Right lobe of liver (tissue), 6 donors: Measurements from ENCODE around the gene OSBPL5. TPM values are rescaled to one million over a fixed set of nuclear protein-coding genes. Genes with fewer than 3 reads are reported as not detected.

ENCODE experiments used
- ATAC-seq, 4 donors: fragments of 200-7000 bp; cut with Tn5 transposase; one replicate each; pipeline ENCODE4 v1.9.1; 2020; ENCODE audit warnings: mild to moderate bottlenecking in 4 of 4, moderate library complexity in 4 of 4
- DNase-seq, 3 donors: peaks; one replicate each; pipeline ENCODE4 v3.0.0-alpha.2; 2020
- H3K27ac ChIP-seq, 3 donors: fragments of 200-600 bp; one replicate each; pipeline ENCODE4 v1.8.0; 2022
- H3K27me3 ChIP-seq, 2 donors: fragments of 200-600 bp; one replicate each; pipeline ENCODE4 v1.8.0; 2022
- H3K36me3 ChIP-seq, 4 donors: fragments of 200-600 bp; sonication (generic) in 1 of 4; one replicate each; pipeline versions ENCODE4 v1.5.1 to v1.8.0; 2017 to 2022; ENCODE audit warnings: control low read depth in 1 of 4
- H3K4me1 ChIP-seq, 4 donors: fragments of 200-600 bp; sonication (generic) in 1 of 4; one replicate each; pipeline versions ENCODE4 v1.5.1 to v1.8.0; 2017 to 2022; ENCODE audit warnings: control low read depth in 1 of 4
- H3K4me3 ChIP-seq, 3 donors: fragments of 200-600 bp; one replicate each; pipeline ENCODE4 v1.8.0; 2022
- H3K9me3 ChIP-seq, 4 donors: fragments of 200-600 bp; sonication (generic) in 1 of 4; one replicate each; pipeline versions ENCODE4 v1.5.1 to v1.8.0; 2017 to 2022; ENCODE audit warnings: control low read depth in 1 of 4
- POLR2A ChIP-seq: fragments of 450-650 bp; IDR thresholded peaks from one replicate; pipeline ENCODE4 v1.6.1; 2017; ENCODE audit warnings: antibody characterized with exemption, mild to moderate bottlenecking
- WGBS: methylation state at CpG from one replicate; pipeline ENCODE4 v1.1.6; 2018; ENCODE audit warnings: low coverage, low lambda C conversion rate; ENCODE audit not compliant: insufficient coverage; ENCODE audit errors: missing lambda C conversion rate; 5-methylcytosine and 5-hydroxymethylcytosine counted together
- intact Hi-C, 2 donors: fragments of 100-400 bp; cut with DNase I; formaldehyde crosslinking; loops; one replicate each; pipeline versions ENCODE4 v1.11.2 to v1.14.1; 2022
- total RNA-seq, 6 experiments: library from RNA; depleted of rRNA in 2 of 6; stranded (reverse); fragments of >200 nt in 2 of 6; fragmentation: NEBNext Ultra II Directional in 3 of 6; extraction: Animal tissue kit (Norgen Biotek cat#: 25700) in 3 of 6; gene quantifications; one replicate each; pipeline versions ENCODE4 v1.1.0 to v1.2.4, GENCODE V29; 2016 to 2023
- TF ChIP-seq, protein P1 (sequence below), 4 donors: fragments of 200-600 bp in 3 of 4; fragments of 450-650 bp in 1 of 4; IDR thresholded peaks; one replicate each; pipeline versions ENCODE4 v1.5.1 to v1.8.0; 2016 to 2022; ENCODE audit warnings: antibody characterized with exemption in 4 of 4, mild to moderate bottlenecking in 2 of 4
- donor health status: DM: no; HTN: yes; CAD: no.
- donor health status: DM: no; HTN: no; CAD: no.
- donor health status: DM: no; HTN: no; CAD: no.
- donor health status: DM: no; HTN: yes; CAD: no.
- donor health status: DM: no; HTN: yes; CAD: no.

Gene OSBPL5
- total RNA-seq, 6 experiments from 2014 or later = 2.2 to 6.3 (median 3.4) TPM

DNA sequence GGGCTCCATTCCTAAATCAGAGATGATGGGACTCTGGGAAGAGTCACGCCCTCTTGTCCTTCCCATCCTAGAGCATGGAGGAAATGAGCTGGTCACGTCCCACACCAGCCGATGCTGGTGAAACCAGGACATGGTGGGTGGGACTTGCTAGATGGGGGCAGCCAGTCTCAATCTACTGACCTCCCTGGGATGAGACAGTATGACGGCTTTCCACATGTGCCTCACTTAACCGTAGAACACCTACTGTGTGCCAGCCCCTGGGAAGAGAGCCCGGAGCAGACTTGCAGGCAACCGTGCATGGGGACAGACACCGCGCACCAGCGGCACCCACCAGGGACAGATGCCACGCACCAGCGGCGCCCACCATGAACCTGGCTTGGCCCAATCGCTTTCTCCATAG lies 3.8 kb downstream of the OSBPL5 start:
- H3K27ac ChIP-seq = no peak overlapping the region
- WGBS = 42% methylated on average over 8 of the region's 14 CpGs
- peak in 2 of 3 donors; percentile 18 to 47 for DNase-seq
- TF ChIP-seq, protein P1, sequence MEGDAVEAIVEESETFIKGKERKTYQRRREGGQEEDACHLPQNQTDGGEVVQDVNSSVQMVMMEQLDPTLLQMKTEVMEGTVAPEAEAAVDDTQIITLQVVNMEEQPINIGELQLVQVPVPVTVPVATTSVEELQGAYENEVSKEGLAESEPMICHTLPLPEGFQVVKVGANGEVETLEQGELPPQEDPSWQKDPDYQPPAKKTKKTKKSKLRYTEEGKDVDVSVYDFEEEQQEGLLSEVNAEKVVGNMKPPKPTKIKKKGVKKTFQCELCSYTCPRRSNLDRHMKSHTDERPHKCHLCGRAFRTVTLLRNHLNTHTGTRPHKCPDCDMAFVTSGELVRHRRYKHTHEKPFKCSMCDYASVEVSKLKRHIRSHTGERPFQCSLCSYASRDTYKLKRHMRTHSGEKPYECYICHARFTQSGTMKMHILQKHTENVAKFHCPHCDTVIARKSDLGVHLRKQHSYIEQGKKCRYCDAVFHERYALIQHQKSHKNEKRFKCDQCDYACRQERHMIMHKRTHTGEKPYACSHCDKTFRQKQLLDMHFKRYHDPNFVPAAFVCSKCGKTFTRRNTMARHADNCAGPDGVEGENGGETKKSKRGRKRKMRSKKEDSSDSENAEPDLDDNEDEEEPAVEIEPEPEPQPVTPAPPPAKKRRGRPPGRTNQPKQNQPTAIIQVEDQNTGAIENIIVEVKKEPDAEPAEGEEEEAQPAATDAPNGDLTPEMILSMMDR (IDR thresholded peaks at IDR 0.05) = no peak
- TF ChIP-seq POLR2A = no peak
- ATAC-seq = peak in 1 of 4 donors; percentile 20
- intact Hi-C loops = no loop called here
- no peaks in the 10 kb centered on the region for H3K27me3 ChIP-seq
- H3K4me1 ChIP-seq = no peaks in the 10 kb centered on the region
- H3K4me3 ChIP-seq = no peak overlapping the region
- no peaks in the 10 kb centered on the region for H3K36me3 ChIP-seq
- H3K9me3 ChIP-seq = no peaks in the 10 kb centered on the region

DNA sequence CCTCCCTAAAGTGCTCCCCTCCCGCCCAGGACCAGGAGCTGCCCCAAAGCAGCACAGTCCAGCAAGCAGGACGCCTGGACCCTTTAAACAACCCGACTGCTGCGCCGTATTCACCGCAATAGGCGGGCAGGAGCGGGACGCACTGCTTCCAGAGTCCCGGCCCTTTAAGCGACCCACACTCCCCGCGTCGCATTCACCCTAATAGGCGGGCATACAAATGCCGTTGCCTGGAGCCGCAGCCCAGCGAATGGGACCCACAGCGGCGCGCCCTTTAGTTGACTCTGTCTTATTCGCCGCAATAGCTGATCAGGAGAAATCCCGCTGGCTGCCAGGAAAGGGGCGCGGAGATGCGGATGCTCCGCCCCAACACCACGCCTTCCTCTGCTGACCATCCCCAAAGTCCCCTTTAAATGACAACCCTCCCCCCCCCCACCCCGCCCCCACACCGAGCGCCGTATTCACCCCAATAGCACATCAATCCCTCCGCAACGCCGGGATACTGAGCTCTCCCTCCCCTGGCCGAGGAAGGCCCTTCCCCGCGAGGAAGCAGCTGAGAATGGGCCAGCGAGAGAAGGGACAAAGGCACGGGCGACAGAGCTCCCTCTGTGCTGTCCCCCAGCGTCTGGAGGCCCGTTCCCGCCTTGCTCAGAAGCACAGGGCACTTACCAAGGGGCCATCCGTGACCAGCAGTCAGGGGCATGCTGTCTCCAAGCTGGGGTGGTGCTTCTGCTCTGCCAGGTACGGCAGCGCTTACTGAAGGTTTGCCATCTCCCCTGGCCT lies 4.7 kb downstream of the OSBPL5 start:
- 0% methylated on average over 2 of the region's 48 CpGs for WGBS
- H3K27ac ChIP-seq = no peak overlapping the region
- no peaks in the 10 kb centered on the region for H3K27me3 ChIP-seq
- intact Hi-C loops = no loop called here
- H3K4me3 ChIP-seq = peak overlapping the region in 2 of 3 donors; percentile 4 to 26
- TF ChIP-seq, protein P1 (IDR thresholded peaks at IDR 0.05) = no peak
- no peak for TF ChIP-seq POLR2A
- no peaks in the 10 kb centered on the region for H3K9me3 ChIP-seq
- H3K4me1 ChIP-seq = no peaks in the 10 kb centered on the region
- DNase-seq (peak; percentile 66 to 73 (median 70)), ATAC-seq (peak; percentile 65 to 75 (median 67))
- no peaks in the 10 kb centered on the region for H3K36me3 ChIP-seq

DNA sequence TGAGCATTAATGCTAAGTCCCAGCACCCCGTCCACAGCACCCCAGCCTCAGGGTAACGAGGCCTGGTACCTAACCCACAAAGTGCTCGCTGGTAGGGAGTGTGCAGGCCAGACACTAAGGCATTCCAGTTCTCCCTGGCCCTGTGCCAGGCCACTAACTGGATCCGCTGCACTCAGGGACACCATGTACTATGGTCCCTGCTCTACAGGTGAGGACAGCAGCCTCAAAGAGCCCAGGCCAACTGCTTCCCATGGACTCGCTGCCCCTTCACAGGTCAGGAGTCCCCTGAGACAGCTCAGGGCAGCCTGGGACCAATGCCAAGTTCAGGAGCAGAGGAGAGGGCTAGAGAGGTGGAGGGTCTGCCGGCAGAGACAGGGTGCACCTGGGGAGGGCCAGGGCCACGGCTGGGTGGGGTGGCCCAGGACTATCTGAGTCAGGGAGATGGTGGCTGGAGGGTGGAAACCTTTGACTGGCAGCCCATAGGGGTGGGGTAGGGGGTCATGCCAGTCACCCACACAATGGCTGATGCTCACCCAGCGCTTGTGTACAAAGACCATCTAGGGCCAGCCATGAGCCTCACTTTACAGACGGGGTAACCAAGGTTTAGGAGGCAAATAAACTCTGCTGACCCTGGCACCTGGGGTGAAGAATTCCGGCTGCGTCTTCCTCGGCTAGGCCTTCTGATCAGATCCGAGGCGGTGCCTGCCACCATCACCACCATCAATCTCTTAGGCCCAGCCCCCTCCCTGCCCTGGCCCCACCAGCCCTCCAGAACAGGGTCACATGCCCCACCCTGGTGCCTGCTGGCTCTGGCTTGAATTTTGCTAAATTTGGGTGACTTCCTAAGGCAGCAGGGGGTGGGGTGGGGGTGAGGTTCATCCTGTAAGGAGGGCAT lies 5.6 kb downstream of the OSBPL5 start:
- DNase-seq (peak in 2 of 3 donors; percentile 31 to 60), ATAC-seq (peak in 1 of 4 donors; percentile 8)
- H3K4me3 ChIP-seq = peak overlapping the region in 2 of 3 donors; percentile 4 to 26
- H3K4me1 ChIP-seq = no peaks in the 10 kb centered on the region
- WGBS = 29% methylated on average over 5 of the region's 14 CpGs
- no peaks in the 10 kb centered on the region for H3K27me3 ChIP-seq
- intact Hi-C loops = no loop called here
- H3K27ac ChIP-seq = peak overlapping the region in 1 of 3 donors; percentile 21
- no peaks in the 10 kb centered on the region for H3K9me3 ChIP-seq
- no peak for TF ChIP-seq POLR2A
- TF ChIP-seq, protein P1 (IDR thresholded peaks at IDR 0.05) = no peak
- no peaks in the 10 kb centered on the region for H3K36me3 ChIP-seq

DNA sequence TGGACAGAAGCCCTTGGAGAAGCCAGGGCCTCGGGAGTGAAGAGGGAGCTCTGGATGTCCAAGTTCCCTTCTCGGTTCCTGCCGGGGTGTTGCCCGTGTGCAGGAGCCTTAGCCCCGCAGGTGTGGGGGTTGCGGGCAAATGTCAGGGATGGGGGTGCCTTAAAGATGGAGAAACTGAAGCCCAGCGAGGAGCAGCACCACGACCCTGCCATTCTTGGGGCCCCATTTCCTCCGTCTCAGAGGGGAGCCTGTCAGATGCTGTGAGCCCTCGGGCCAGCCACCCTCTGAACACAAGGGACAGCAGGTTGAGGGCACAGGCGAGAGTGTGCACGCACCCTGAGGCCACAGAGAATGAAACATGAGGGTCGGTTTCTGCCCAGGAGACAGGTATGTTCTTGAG lies 6.3 kb downstream of the OSBPL5 start:
- H3K9me3 ChIP-seq = no peaks in the 10 kb centered on the region
- intact Hi-C loops = no loop called here
- TF ChIP-seq POLR2A = no peak
- TF ChIP-seq, protein P1 (IDR thresholded peaks at IDR 0.05) = no peak
- H3K4me1 ChIP-seq = no peaks in the 10 kb centered on the region
- H3K27ac ChIP-seq = no peak overlapping the region
- no peak overlapping the region for H3K4me3 ChIP-seq
- H3K36me3 ChIP-seq = no peaks in the 10 kb centered on the region
- 80% methylated on average over 2 of the region's 13 CpGs for WGBS
- DNase-seq (peak in 2 of 3 donors; percentile 8 to 40), ATAC-seq (no peak)
- no peaks in the 10 kb centered on the region for H3K27me3 ChIP-seq
